AG04450 (cell line): ENCODE results near the gene SPAG8. TPM values are rescaled to one million over a fixed set of nuclear protein-coding genes. Genes with fewer than 3 reads are reported as not detected.

ENCODE experiments used
- CTCF ChIA-PET: fragments of 300-600, 350-600 bp; formaldehyde crosslinking; extraction: SDS; loops from one replicate; lab custom pipeline; 2022; ENCODE audit warnings: antibody characterized with exemption, inconsistent platforms; lab: Charles Lee
- POLR2A ChIA-PET: fragments of 350-600 bp; formaldehyde crosslinking; extraction: SDS; loops from one replicate; lab custom pipeline; 2021; ENCODE audit warnings: antibody characterized with exemption, inconsistent platforms; lab: Yijun Ruan, JAX
- DNase-seq: peaks from one replicate; pipeline ENCODE4 v3.0.0-alpha.2; 2011; ENCODE audit warnings: low read depth, low spot score
- H3K27ac ChIP-seq: one replicate; pipeline ENCODE4 v1.5.1; 2012; ENCODE audit warnings: low read depth, low read length, control low read depth
- H3K27me3 ChIP-seq: one replicate; pipeline ENCODE4 v1.6.0; 2012; ENCODE audit warnings: low read length; ENCODE audit not compliant: control insufficient read depth, insufficient read depth
- H3K4me3 ChIP-seq: 2 replicates; pipeline ENCODE4 v1.5.1; 2011; ENCODE audit warnings: mild to moderate bottlenecking, low read depth, low read length, control low read depth
- H3K9me3 ChIP-seq: 2 replicates; pipeline ENCODE4 v1.5.1; 2012; ENCODE audit warnings: low read length; ENCODE audit not compliant: control insufficient read depth, insufficient read depth
- CTCF ChIP-seq: IDR thresholded peaks from 2 replicates; pipeline ENCODE4 v1.5.1; 2011; ENCODE audit warnings: low read depth, low read length, control low read depth, inconsistent platforms
- polyA plus RNA-seq: library from polyadenylated mRNA; depleted of rRNA; stranded (reverse); fragments of >200 nt; gene quantifications from 2 replicates; pipeline ENCODE4 v1.2.3, GENCODE V29; 2011

SPAG8 gene
- polyA plus RNA-seq, 1 experiment = 0.58 TPM

- no peak overlapping the region for H3K4me3 ChIP-seq
- no peaks in the 10 kb centered on the region; the same call in 1 of the 2 replicates for H3K9me3 ChIP-seq
- H3K27ac ChIP-seq = no peak overlapping the region
- H3K27me3 ChIP-seq = peaks cover 4% of the 10 kb centered on the region
- ChIA-PET CTCF (interaction anchor here (0.6 to 4.2 kb wide), 32 partner anchors 11 to 706 kb away, joined by 3 to 108 read pairs (median 5); partner anchors contain the start of genes CREB3, HINT2, HRCT1 and SPAG8), POLR2A (interaction anchor here (1.4 kb wide), 1 partner anchor 93 kb away, joined by 3 read pairs; no protein-coding TSS in a partner anchor)
- DNase-seq = no peak
- TF ChIP-seq CTCF = no peak
These were observed 22.5 kb downstream of the SPAG8 start for GRCh38 chr9:35789541-35789940.

- TF ChIP-seq CTCF = no peak
- POLR2A ChIA-PET = no interaction called here
- DNase-seq = no peak
- CTCF ChIA-PET = interaction anchor here (1.3 kb wide), 1 partner anchor 99 kb away, joined by 3 read pairs; no protein-coding TSS in a partner anchor
- Histone ChIP-seq H3K27ac (no peak overlapping the region), H3K9me3 (no peaks in the 10 kb centered on the region), H3K27me3 (peaks cover 22% of the 10 kb centered on the region), H3K4me3 (no peak overlapping the region)
These were observed 28.6 kb downstream of the SPAG8 start for GRCh38 chr9:35783418-35783817.

GRCh38 chr9:35781066-35781465 is 31.0 kb downstream of the SPAG8 start:
- ChIA-PET CTCF (interaction anchor here (1.5 kb wide), 1 partner anchor 10 kb away, joined by 9 read pairs; no protein-coding TSS in a partner anchor), POLR2A (no interaction called here)
- no peaks in the 10 kb centered on the region for H3K9me3 ChIP-seq
- no peak overlapping the region for H3K4me3 ChIP-seq
- TF ChIP-seq CTCF = no peak
- DNase-seq = no peak
- H3K27me3 ChIP-seq = peaks cover 23% of the 10 kb centered on the region
- no peak overlapping the region for H3K27ac ChIP-seq

- H3K4me3 ChIP-seq = no peak overlapping the region
- H3K27me3 ChIP-seq = peaks cover 16% of the 10 kb centered on the region
- no peak overlapping the region for H3K27ac ChIP-seq
- DNase-seq = no peak
- ChIA-PET POLR2A (no interaction called here), CTCF (interaction anchor here (0.5 to 2.2 kb wide), 5 partner anchors 10 to 125 kb away, joined by 3 to 9 read pairs (median 8); no protein-coding TSS in a partner anchor)
- no peak for TF ChIP-seq CTCF
- no peaks in the 10 kb centered on the region for H3K9me3 ChIP-seq
These were observed 33.6 kb downstream of the SPAG8 start for GRCh38 chr9:35778496-35778895.

- H3K9me3 ChIP-seq = no peaks in the 10 kb centered on the region
- H3K4me3 ChIP-seq = no peak overlapping the region
- no peak for DNase-seq
- peaks cover 14% of the 10 kb centered on the region for H3K27me3 ChIP-seq
- H3K27ac ChIP-seq = no peak overlapping the region
- CTCF ChIA-PET = interaction anchor here (0.6 to 1.1 kb wide), 4 partner anchors 14 to 106 kb away, joined by 3 to 9 read pairs (median 4); partner anchors contain the start of gene HINT2
- no peak for TF ChIP-seq CTCF
- POLR2A ChIA-PET = no interaction called here
These were observed 36.0 kb downstream of the SPAG8 start for GRCh38 chr9:35776018-35776417.
